ENCODE measurements around the gene PALM2AKAP2.

DNA sequence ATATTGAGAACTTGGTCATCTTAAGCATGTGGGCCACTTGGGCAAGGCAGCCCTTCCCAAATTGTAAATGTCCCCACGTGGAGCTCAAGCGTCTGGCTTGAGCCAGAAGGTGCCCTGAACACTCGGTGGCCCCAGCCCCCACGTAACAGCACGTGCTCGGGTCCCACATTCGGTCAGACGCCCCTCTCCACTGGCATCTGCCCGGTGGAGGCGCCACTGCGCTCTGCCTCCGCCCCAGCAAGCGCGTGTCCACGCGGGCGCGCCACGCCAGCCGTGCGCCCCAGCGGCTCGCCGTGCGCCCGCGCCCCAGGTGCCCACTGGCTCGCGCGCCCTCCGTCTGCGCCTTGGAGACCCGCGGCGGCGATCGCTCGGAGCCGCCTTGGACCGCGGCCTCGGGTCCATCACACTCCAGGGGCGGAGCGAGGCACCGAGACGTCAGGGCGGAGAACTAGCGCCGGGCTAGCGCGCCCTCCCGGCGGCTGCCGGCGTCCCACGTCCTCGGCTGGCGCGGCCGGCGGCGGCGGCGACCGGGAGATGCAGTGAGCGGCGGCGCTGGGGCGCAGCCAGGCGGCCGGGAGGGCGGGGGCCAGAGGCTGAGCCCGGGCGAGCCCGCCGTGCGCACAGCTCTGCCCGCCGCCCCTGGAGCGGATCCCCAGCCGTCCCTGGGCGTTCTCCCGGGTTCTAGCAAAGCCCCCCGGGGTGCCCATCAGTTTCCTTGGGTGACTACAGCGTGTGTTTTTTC lies at the start of gene PALM2AKAP2:
- TF ChIP-seq POLR2A (IDR thresholded peaks at IDR 0.05; ENCODE audit: low read length) (no peak), GATA1 (IDR thresholded peaks at IDR 0.05; ENCODE audit: low read depth, low read length) (no peak)
